Right ventricle myocardium superior (tissue), 1 donor: ENCODE measurements around the gene CRABP2. TPM values are rescaled to one million over a fixed set of nuclear protein-coding genes. Genes with fewer than 3 reads are reported as not detected.

Experiments used
- ATAC-seq: fragments of 200-7000 bp; cut with Tn5 transposase; one replicate; pipeline ENCODE4 v1.9.1; 2020; ENCODE audit warnings: mild to moderate bottlenecking; ENCODE audit not compliant: poor library complexity
- DNase-seq: peaks from one replicate; pipeline ENCODE4 v3.0.0-alpha.2; 2020
- intact Hi-C: fragments of 100-400 bp; cut with DNase I; formaldehyde crosslinking; loops from one replicate; pipeline ENCODE4 v1.11.2; 2022
- total RNA-seq: library from RNA; stranded (reverse); fragmentation: NEBNext Ultra II Directional; extraction: Animal tissue kit (Norgen Biotek cat#: 25700); gene quantifications from one replicate; pipeline ENCODE4 v1.2.1, GENCODE V29; 2021
- donor health status: DM: no; HTN: yes; CAD: no; lungs with severe emphysema.

CRABP2 gene
- total RNA-seq, 1 donor from 2014 or later, result 0.59 TPM

- ATAC-seq, result no peak
- no peak for DNase-seq
- intact Hi-C loops, result loop anchor here (10.0 kb wide), 1 partner anchor 198 kb away; the partner anchor contains the start of gene PEAR1
Measured at GRCh38 chr1:156696755-156697154, 8.6 kb downstream of the CRABP2 start.

GRCh38 chr1:156694690-156694962 is 10.8 kb downstream of the CRABP2 start:
- ATAC-seq (no peak), DNase-seq (no peak)
- intact Hi-C loops, result loop anchor here (10.0 kb wide), 1 partner anchor 200 kb away; the partner anchor contains the start of gene PEAR1

GRCh38 chr1:156693848-156694689 is 11.3 kb downstream of the CRABP2 start:
- ATAC-seq (no peak), DNase-seq (no peak)
- intact Hi-C loops, result loop anchor here (10.0 kb wide), 1 partner anchor 201 kb away; the partner anchor contains the start of gene PEAR1

- intact Hi-C loops, result loop anchor here (10.0 kb wide), 1 partner anchor 202 kb away; the partner anchor contains the start of gene PEAR1
- DNase-seq (no peak), ATAC-seq (no peak)
Measured at GRCh38 chr1:156692925-156693847, 12.2 kb downstream of the CRABP2 start.

- no peak for ATAC-seq
- intact Hi-C loops, result loop anchor here (10.0 kb wide), 1 partner anchor 202 kb away; the partner anchor contains the start of gene PEAR1
- DNase-seq, result no peak
Measured at GRCh38 chr1:156692441-156692924, 12.9 kb downstream of the CRABP2 start.

- intact Hi-C loops, result loop anchor here (10.0 kb wide), 1 partner anchor 203 kb away; the partner anchor contains the start of gene PEAR1
- ATAC-seq (no peak), DNase-seq (no peak)
Measured at GRCh38 chr1:156691665-156692440, 13.5 kb downstream of the CRABP2 start.

- DNase-seq (no peak), ATAC-seq (no peak)
- intact Hi-C loops, result loop anchor here (10.0 kb wide), 1 partner anchor 204 kb away; the partner anchor contains the start of gene PEAR1
Measured at GRCh38 chr1:156691191-156691590, 14.2 kb downstream of the CRABP2 start.

- ATAC-seq (no peak), DNase-seq (no peak)
- intact Hi-C loops, result loop anchor here (10.0 kb wide), 1 partner anchor 204 kb away; the partner anchor contains the start of gene PEAR1
Measured at GRCh38 chr1:156690675-156691036, 14.7 kb downstream of the CRABP2 start.

- ATAC-seq (no peak), DNase-seq (peak; percentile 31)
- intact Hi-C loops, result loop anchor here (2.0 to 10.0 kb wide), 2 partner anchors 35 to 205 kb away; partner anchors contain the start of gene PEAR1
Measured at GRCh38 chr1:156689953-156690674, 15.3 kb downstream of the CRABP2 start.

- intact Hi-C loops, result loop anchor here (2.0 kb wide), 1 partner anchor 36 kb away; no protein-coding TSS in a partner anchor
- ATAC-seq (peak; percentile 96), DNase-seq (peak; percentile 80)
Measured at GRCh38 chr1:156689035-156689952, 16.1 kb downstream of the CRABP2 start.

GRCh38 chr1:156684227-156684782 is 21.1 kb downstream of the CRABP2 start:
- ATAC-seq (no peak), DNase-seq (no peak)
- intact Hi-C loops, result loop anchor here (5.0 kb wide), 1 partner anchor 37 kb away; no protein-coding TSS in a partner anchor

GRCh38 chr1:156682166-156682890 is 23.1 kb downstream of the CRABP2 start:
- no peak for ATAC-seq
- DNase-seq, result peak; percentile 37
- intact Hi-C loops, result loop anchor here (5.0 kb wide), 1 partner anchor 35 kb away; no protein-coding TSS in a partner anchor

GRCh38 chr1:156681196-156681960 is 24.0 kb downstream of the CRABP2 start:
- ATAC-seq, result no peak
- intact Hi-C loops, result loop anchor here (5.0 kb wide), 1 partner anchor 34 kb away; no protein-coding TSS in a partner anchor
- DNase-seq, result no peak

GRCh38 chr1:156680056-156680455 is 25.3 kb downstream of the CRABP2 start:
- DNase-seq (no peak), ATAC-seq (no peak)
- intact Hi-C loops, result loop anchor here (5.0 kb wide), 1 partner anchor 33 kb away; no protein-coding TSS in a partner anchor
